ENCODE data around the gene KLK15.

Gene KLK15

GRCh38 chr19:50833117-50833801 lies at the start of gene KLK15:
Gene KLK15 (minus strand): TSS chr19:50833574. CDS start chr19:50831492, 2,082 bp downstream.
- no peak for DNase-seq

GRCh38 chr19:50882188-50882587 lies 48.8 kb upstream of the KLK15 start:
- DNase-seq: no peak

GRCh38 chr19:50880241-50880640 lies 46.9 kb upstream of the KLK15 start:
- DNase-seq: no peak

DNA sequence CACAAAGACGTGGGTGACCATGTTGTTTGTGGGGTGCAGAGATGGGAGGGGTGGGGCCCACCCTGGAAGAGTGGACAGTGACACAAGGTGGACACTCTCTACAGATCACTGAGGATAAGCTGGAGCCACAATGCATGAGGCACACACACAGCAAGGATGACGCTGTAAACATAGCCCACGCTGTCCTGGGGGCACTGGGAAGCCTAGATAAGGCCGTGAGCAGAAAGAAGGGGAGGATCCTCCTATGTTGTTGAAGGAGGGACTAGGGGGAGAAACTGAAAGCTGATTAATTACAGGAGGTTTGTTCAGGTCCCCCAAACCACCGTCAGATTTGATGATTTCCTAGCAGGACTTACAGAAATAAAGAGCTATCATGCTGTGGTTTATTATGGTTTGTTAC lies 45.5 kb upstream of the KLK15 start:
- DNase-seq: no peak

DNA sequence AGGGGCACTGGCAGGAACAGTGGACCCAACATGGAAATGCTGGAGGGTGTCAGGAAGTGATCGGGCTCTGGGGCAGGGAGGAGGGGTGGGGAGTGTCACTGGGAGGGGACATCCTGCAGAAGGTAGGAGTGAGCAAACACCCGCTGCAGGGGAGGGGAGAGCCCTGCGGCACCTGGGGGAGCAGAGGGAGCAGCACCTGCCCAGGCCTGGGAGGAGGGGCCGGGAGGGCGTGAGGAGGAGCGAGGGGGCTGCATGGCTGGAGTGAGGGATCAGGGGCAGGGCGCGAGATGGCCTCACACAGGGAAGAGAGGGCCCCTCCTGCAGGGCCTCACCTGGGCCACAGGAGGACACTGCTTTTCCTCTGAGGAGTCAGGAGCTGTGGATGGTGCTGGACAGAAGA lies 44.0 kb upstream of the KLK15 start:
- DNase-seq: no peak

- DNase-seq: no peak
Observed at GRCh38 chr19:50876456-50876855, 43.1 kb upstream of the KLK15 start.

DNA sequence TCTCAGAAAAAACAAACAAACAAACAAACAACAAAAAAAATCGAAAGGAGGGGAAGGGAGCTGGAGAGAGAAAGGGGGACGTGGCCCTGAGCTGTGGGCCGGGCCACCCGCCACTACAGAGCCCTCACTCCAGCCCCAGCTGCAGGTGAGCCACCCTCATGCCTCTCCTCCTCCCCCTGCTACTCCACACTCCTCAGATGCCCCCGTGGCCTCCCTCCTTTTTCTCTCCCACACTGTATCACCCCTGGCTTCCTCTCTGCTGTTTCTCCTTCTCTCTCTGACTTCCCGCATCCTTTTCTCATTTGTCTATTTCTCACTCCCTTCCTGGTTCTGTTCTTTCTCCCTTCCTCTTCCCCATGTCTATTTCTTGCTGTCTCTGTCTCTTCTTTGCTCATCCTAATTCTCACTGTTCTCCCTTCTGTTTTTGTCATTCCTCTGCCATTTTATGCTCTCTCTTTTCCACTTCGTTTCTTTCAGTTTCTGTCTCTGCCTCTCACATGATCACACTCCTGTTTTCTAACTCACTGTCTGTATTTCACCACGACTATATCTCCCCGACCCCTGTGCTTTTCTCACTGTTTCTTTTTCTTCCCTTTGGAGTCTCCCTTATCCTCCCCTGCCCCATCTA lies 42.5 kb upstream of the KLK15 start:
- no peak for DNase-seq

DNA sequence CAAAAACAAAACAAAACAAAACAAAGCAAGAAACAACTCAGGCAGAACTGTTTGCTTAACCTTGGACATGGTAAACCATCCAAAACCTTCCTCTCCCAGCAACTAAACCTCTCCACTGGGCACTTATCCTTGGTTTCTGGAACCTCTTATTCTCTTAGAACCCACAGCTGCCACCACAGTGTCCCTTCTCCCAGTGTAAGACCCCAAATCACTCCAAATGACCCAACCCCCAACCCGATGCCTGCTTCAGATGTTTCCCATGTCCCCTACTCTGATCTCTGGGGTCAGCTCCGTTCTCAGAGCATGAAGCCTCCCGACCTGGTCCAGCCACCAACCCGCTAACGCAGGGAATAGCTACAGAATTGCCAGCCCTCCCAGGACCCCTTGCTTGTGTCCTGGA lies 40.8 kb upstream of the KLK15 start:
- DNase-seq: no peak

GRCh38 chr19:50873056-50873455 lies 39.7 kb upstream of the KLK15 start, which contains the start of gene KLK2:
Gene KLK2 (plus strand): TSS chr19:50873439. CDS start chr19:50873474, 35 bp downstream.
- DNase-seq: no peak

- DNase-seq: peak in 2 of 3 donors; percentile 5 to 25
Observed at GRCh38 chr19:50870417-50871089, 37.2 kb upstream of the KLK15 start.

- DNase-seq: no peak
Observed at GRCh38 chr19:50869479-50869878, 36.1 kb upstream of the KLK15 start.

- no peak for DNase-seq
Observed at GRCh38 chr19:50861496-50862286, 28.3 kb upstream of the KLK15 start.

DNA sequence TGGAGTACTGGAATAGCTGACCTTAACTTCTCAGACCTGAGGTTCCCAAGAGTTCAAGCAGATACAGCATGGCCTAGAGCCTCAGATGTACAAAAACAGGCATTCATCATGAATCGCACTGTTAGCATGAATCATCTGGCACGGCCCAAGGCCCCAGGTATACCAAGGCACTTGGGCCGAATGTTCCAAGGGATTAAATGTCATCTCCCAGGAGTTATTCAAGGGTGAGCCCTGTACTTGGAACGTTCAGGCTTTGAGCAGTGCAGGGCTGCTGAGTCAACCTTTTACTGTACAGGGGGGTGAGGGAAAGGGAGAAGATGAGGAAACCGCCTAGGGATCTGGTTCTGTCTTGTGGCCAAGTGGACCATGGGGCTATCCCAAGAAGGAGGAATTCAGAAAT lies 27.6 kb upstream of the KLK15 start:
- no peak for DNase-seq

DNA sequence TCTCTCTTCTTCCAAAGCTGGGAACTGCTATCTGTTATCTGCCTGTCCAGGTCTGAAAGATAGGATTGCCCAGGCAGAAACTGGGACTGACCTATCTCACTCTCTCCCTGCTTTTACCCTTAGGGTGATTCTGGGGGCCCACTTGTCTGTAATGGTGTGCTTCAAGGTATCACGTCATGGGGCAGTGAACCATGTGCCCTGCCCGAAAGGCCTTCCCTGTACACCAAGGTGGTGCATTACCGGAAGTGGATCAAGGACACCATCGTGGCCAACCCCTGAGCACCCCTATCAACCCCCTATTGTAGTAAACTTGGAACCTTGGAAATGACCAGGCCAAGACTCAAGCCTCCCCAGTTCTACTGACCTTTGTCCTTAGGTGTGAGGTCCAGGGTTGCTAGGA lies 26.5 kb upstream of the KLK15 start:
- DNase-seq: no peak

- no peak for DNase-seq
Observed at GRCh38 chr19:50858886-50859285, 25.5 kb upstream of the KLK15 start.

GRCh38 chr19:50857366-50857765 lies 24.0 kb upstream of the KLK15 start:
- no peak for DNase-seq

DNA sequence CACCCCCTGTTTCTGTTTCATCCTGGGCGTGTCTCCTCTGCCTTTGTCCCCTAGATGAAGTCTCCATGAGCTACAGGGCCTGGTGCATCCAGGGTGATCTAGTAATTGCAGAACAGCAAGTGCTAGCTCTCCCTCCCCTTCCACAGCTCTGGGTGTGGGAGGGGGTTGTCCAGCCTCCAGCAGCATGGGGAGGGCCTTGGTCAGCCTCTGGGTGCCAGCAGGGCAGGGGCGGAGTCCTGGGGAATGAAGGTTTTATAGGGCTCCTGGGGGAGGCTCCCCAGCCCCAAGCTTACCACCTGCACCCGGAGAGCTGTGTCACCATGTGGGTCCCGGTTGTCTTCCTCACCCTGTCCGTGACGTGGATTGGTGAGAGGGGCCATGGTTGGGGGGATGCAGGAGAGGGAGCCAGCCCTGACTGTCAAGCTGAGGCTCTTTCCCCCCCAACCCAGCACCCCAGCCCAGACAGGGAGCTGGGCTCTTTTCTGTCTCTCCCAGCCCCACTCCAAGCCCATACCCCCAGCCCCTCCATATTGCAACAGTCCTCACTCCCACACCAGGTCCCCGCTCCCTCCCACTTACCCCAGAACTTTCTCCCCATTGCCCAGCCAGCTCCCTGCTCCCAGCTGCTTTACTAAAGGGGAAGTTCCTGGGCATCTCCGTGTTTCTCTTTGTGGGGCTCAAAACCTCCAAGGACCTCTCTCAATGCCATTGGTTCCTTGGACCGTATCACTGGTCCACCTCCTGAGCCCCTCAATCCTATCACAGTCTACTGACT lies 21.4 kb upstream of the KLK15 start, which contains the start of gene KLK3:
KLK3 (plus strand) TSS at position 280 of the 775 bp plus-strand sequence; CDS start at position 321, 41 bp downstream.
- peak in 1 of 3 donors; percentile 4 for DNase-seq

GRCh38 chr19:50851620-50852019 lies 18.2 kb upstream of the KLK15 start:
- no peak for DNase-seq

GRCh38 chr19:50850738-50851137 lies 17.4 kb upstream of the KLK15 start:
- DNase-seq: no peak

DNA sequence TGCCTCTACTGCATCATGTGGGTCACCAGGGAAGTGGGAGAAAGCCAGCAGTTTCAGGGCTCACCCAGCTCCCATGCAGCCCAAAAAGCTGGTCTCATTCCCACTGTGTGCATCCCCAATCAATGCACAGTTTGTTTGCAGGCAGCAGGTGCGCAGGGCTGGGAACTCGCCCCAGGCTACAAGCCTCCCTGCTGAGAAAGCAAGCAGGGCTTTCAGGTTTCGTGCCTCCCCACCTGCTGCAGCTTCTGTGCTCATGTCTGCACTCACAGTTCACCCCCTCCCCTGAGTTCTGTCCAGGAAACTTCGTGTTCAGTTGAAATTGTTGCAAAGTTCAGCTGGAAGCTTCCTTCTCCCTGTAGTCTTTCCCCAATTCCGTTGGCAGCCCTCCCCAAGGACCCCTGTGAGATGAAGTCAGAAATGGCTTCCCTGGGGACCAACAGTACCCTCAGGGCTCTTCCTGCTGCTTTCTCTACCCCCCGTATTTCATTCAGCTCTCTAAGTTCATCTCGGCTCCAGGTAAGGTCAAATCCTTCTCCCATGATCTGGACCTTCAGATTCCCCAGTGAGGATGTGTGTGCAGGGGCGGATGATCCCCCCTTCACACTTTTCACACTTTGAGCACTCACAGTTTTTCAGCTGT lies 11.0 kb upstream of the KLK15 start:
- DNase-seq: no peak

GRCh38 chr19:50843701-50844221 lies 10.4 kb upstream of the KLK15 start:
- DNase-seq: no peak

- DNase-seq: no peak
Observed at GRCh38 chr19:50843205-50843604, 9.8 kb upstream of the KLK15 start.
